Glutamatergic neuron (in vitro differentiated cells): Measurements from ENCODE around the gene GGA3. TPM values are rescaled to one million over a fixed set of nuclear protein-coding genes. Genes with fewer than 3 reads are reported as not detected.
"Not testable (repeated sequence)": the region's sequence is repeated elsewhere in the genome, so short reads cannot be mapped to it uniquely, and the experiment has no call there.

Experiments
- DNase-seq: peaks from one replicate; pipeline ENCODE4 v3.0.0; 2022
- H3K27ac Mint-ChIP-seq: one replicate; pipeline ENCODE4 v1.8.0; 2020; ENCODE audit warnings: mild to moderate bottlenecking, mixed read lengths, inconsistent platforms; ENCODE audit not compliant: unreplicated experiment
- H3K27me3 Mint-ChIP-seq: one replicate; pipeline ENCODE4 v1.8.0; 2020; ENCODE audit warnings: mild to moderate bottlenecking, moderate library complexity, mixed read lengths, inconsistent platforms; ENCODE audit not compliant: unreplicated experiment
- H3K36me3 Mint-ChIP-seq: one replicate; pipeline ENCODE4 v1.8.0; 2020; ENCODE audit warnings: mild to moderate bottlenecking, mixed read lengths, inconsistent platforms; ENCODE audit not compliant: unreplicated experiment
- H3K4me1 Mint-ChIP-seq: one replicate; pipeline ENCODE4 v1.8.0; 2020; ENCODE audit warnings: mild to moderate bottlenecking, low read depth, mixed read lengths, inconsistent platforms; ENCODE audit not compliant: unreplicated experiment
- H3K4me3 Mint-ChIP-seq: one replicate; pipeline ENCODE4 v1.8.0; 2020; ENCODE audit warnings: mild to moderate bottlenecking, mixed read lengths, inconsistent platforms; ENCODE audit not compliant: unreplicated experiment
- H3K9me3 Mint-ChIP-seq: one replicate; pipeline ENCODE4 v1.8.0; 2020; ENCODE audit warnings: mild to moderate bottlenecking, moderate library complexity, mixed read lengths, inconsistent platforms; ENCODE audit not compliant: unreplicated experiment
- CTCF ChIP-seq: fragments of 200-600 bp; sonication (generic); IDR thresholded peaks from one replicate; pipeline ENCODE4 v1.5.0; 2021; ENCODE audit not compliant: partially characterized antibody, unreplicated experiment
- total RNA-seq: library from RNA; stranded (reverse); fragmentation: NEBNext Ultra II Directional; extraction: Animal tissue kit (Norgen Biotek cat#: 25700); gene quantifications from one replicate; pipeline ENCODE4 v1.2.1, GENCODE V29; 2021; ENCODE audit not compliant: unreplicated experiment

GGA3 gene
- total RNA-seq, 1 donor from 2014 or later = 65.0 TPM

GRCh38 chr17:75289115-75289831 lies 27.9 kb upstream of the GGA3 start, which contains the start of gene SLC25A19:
SLC25A19 (minus strand) TSS chr17:75289433; CDS start chr17:75286764, 2,669 bp downstream.
- Mint-ChIP-seq H3K9me3 (peaks cover 1% of the 10 kb centered on the region), H3K27me3 (peaks cover 3% of the 10 kb centered on the region), H3K36me3 (no peaks in the 10 kb centered on the region), H3K4me1 (peaks cover 2% of the 10 kb centered on the region), H3K4me3 (peak within 1 kb of the TSS; percentile 94), H3K27ac (peak within 1 kb of the TSS; percentile 14)
- peak; percentile 96 for DNase-seq
- TF ChIP-seq CTCF = peak; percentile 47

GRCh38 chr17:75288770-75289114 lies 27.3 kb upstream of the GGA3 start:
- no peak for DNase-seq
- no peak for TF ChIP-seq CTCF
- Mint-ChIP-seq H3K27me3 (peaks cover 3% of the 10 kb centered on the region), H3K4me3 (peak overlapping the region; percentile 94), H3K9me3 (peaks cover 1% of the 10 kb centered on the region), H3K27ac (no peak overlapping the region), H3K36me3 (no peaks in the 10 kb centered on the region), H3K4me1 (peaks cover 2% of the 10 kb centered on the region)

- H3K9me3 Mint-ChIP-seq = peaks cover 1% of the 10 kb centered on the region
- peaks cover 3% of the 10 kb centered on the region for H3K27me3 Mint-ChIP-seq
- H3K4me3 Mint-ChIP-seq = peak overlapping the region; percentile 94
- H3K27ac Mint-ChIP-seq = no peak overlapping the region
- no peak for TF ChIP-seq CTCF
- no peak for DNase-seq
- no peaks in the 10 kb centered on the region for H3K36me3 Mint-ChIP-seq
- H3K4me1 Mint-ChIP-seq = peaks cover 2% of the 10 kb centered on the region
Measured at GRCh38 chr17:75288359-75288758, 27.0 kb upstream of the GGA3 start.

GRCh38 chr17:75287221-75287620 lies 25.8 kb upstream of the GGA3 start:
- H3K27me3 Mint-ChIP-seq = peaks cover 3% of the 10 kb centered on the region
- DNase-seq = no peak
- peaks cover 1% of the 10 kb centered on the region for H3K9me3 Mint-ChIP-seq
- H3K27ac Mint-ChIP-seq = no peak overlapping the region
- peaks cover 2% of the 10 kb centered on the region for H3K4me1 Mint-ChIP-seq
- TF ChIP-seq CTCF = no peak
- no peaks in the 10 kb centered on the region for H3K36me3 Mint-ChIP-seq
- H3K4me3 Mint-ChIP-seq = no peak overlapping the region

GRCh38 chr17:75285123-75285522 lies 23.7 kb upstream of the GGA3 start:
- DNase-seq = no peak
- H3K4me3 Mint-ChIP-seq = no peak overlapping the region
- no peak for TF ChIP-seq CTCF
- peaks cover 3% of the 10 kb centered on the region for H3K27me3 Mint-ChIP-seq
- no peaks in the 10 kb centered on the region for H3K36me3 Mint-ChIP-seq
- peaks cover 2% of the 10 kb centered on the region for H3K4me1 Mint-ChIP-seq
- peaks cover 1% of the 10 kb centered on the region for H3K9me3 Mint-ChIP-seq
- no peak overlapping the region for H3K27ac Mint-ChIP-seq

GRCh38 chr17:75280189-75280588 lies 18.8 kb upstream of the GGA3 start:
- H3K27ac Mint-ChIP-seq, H3K27me3 Mint-ChIP-seq, H3K4me1 Mint-ChIP-seq, DNase-seq, H3K9me3 Mint-ChIP-seq, H3K36me3 Mint-ChIP-seq, H3K4me3 Mint-ChIP-seq: not testable (repeated sequence)
